ENCODE data around the gene ASPRV1.

ASPRV1 gene

GRCh38 chr2:69937968-69938367, 23.5 kb downstream of the ASPRV1 start:
- no peak for DNase-seq

DNA sequence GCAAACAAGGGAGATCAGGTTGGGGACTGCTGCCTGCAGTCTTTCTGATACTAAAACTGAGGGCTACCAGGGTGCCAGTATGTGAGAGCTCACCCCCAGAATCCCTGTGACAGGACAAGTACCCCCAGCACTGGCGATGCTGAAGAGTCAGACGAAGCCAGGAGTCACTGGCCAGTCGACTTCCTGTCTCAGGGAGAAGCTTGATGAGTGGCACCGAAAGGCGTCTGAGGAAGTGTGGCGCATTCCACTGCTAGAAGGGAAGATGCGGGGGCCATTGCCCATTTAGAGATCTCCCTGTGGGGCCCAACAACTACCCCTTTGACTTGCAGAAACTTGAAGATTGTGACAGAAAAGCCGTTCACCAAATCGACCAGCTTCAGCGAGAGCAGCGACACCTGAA, 24.5 kb downstream of the ASPRV1 start:
- no peak for DNase-seq

- DNase-seq, result no peak
These were observed 26.4 kb downstream of the ASPRV1 start for GRCh38 chr2:69935011-69935410.

- DNase-seq, result no peak
These were observed 26.9 kb downstream of the ASPRV1 start for GRCh38 chr2:69934614-69934908.

DNA sequence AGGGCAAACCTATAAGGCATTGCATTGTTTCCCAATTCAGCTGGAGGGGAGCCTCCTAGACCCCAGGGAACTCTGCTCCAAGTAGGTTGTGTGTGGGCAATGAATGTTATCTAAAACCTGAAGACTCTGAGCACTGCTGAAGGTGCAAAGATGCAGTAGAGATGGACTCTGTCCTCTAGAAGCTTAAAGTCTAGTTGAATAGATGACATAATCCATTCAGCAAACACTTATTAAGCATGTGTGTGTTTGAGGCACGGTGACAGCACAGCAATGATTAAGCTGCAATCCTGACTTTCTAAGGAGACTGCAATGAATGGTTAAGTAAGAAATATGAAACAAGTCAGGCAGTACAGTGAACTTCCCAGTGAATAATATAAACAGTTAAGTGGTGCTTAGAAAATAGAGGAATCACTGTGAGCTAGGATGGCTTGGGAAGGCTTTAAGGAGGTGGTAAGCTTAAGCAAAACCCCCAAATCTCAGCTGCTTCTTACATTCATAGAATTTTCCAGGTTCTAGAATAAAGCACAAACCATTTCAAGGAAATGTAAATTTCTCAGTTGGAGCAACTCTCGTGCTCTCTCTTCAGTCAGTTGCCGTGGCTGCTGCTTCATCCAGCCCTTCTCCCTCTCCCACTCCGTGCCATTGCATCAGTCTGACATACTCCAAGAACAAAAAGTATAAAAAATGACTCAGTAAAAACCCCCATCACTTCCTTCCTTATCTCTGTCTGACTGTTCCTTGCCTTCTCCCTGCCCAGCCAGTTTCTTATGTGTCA, 27.4 kb downstream of the ASPRV1 start:
- no peak for DNase-seq

DNA sequence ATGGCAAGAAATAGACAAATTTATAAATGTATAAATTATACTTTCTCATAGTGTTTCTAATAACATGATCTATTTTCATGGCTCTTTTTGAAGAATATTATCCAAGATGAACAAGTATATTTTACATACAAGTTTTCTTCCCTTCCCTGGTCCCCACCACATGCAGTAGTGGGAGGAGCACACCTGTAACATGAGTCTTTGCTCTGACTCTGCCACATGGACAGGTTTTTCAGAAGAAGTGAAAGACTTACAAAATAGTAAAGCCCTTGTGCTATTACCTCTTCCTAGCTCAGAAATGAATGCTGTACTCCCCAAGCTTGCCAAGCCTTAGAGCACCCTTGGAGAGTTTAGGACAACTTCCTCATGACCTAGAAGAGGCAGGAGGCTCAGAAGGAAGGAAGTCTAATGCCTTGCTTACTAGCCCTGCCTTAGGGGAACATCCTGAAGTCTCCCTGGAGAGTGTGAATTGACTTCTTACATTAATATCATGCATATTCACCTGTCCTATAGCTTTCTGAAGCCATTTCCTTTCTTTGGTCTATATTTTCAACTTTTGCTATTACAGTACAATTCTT, 28.1 kb downstream of the ASPRV1 start:
- no peak for DNase-seq

DNA sequence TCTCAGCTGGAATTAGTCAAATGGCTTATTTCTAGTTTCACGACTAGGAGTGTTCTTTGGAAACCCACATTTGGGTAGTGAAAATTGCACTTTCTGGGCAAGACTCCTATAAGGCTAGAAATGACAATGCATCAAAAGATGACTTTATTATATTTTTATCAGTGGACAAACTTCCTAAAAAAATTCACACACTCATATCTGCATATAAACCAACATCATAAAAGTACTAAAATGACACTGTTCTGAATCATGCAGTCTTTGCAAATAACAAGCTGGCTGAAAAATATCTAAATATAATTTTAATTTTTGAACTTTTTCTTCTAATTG, 28.9 kb downstream of the ASPRV1 start:
- no peak for DNase-seq

- no peak for DNase-seq
These were observed 29.4 kb downstream of the ASPRV1 start for GRCh38 chr2:69931832-69932595.

- no peak for DNase-seq
These were observed 34.4 kb downstream of the ASPRV1 start for GRCh38 chr2:69926849-69927515.

- DNase-seq, result no peak
These were observed 38.3 kb downstream of the ASPRV1 start for GRCh38 chr2:69923116-69923515.

- no peak for DNase-seq
These were observed 43.0 kb downstream of the ASPRV1 start for GRCh38 chr2:69918401-69918800.

DNA sequence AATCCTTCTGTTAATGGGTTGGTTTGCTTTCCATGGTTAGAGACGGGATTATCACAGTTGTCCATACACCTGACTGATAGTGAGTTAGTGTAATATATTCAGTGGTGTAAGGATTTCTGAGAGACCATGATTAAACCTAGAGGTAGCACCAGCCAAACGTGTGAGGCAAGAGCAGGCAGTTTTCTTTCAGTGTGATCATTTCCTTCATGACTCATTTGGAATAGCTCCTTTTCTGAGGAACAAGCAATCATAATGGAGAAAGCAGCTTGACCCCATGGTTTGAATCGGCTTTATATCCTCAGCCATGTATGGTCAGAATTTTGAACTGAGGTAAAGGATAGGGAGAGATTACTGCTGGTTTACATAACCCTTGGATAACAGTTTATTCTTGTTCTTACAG, 43.6 kb downstream of the ASPRV1 start:
- no peak for DNase-seq

DNA sequence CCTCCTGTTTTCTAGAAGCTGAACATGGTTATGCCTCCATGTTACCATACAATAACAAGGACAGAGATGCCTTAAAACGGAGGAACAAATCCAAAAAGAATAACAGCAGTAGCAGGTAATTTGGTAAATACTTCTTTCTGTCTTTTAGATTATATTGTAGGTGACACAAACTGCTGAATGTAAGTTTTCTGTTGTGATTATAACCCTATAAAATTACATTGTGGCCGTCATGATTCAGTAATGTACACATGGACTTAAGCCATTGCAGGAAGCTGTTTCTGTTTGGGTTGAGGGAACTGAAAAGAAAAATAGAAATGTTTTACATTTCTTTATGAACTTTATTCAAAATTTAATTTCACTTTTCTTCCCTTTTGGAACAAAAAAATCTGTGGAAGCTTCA, 45.3 kb downstream of the ASPRV1 start:
- no peak for DNase-seq

- DNase-seq, result peak; percentile 97
These were observed 46.2 kb downstream of the ASPRV1 start, which contains the start of gene MXD1 for GRCh38 chr2:69914950-69915945. Gene MXD1, plus strand, starts transcription at chr2:69915109. Its CDS starts 222 bp downstream, at chr2:69915331.

DNA sequence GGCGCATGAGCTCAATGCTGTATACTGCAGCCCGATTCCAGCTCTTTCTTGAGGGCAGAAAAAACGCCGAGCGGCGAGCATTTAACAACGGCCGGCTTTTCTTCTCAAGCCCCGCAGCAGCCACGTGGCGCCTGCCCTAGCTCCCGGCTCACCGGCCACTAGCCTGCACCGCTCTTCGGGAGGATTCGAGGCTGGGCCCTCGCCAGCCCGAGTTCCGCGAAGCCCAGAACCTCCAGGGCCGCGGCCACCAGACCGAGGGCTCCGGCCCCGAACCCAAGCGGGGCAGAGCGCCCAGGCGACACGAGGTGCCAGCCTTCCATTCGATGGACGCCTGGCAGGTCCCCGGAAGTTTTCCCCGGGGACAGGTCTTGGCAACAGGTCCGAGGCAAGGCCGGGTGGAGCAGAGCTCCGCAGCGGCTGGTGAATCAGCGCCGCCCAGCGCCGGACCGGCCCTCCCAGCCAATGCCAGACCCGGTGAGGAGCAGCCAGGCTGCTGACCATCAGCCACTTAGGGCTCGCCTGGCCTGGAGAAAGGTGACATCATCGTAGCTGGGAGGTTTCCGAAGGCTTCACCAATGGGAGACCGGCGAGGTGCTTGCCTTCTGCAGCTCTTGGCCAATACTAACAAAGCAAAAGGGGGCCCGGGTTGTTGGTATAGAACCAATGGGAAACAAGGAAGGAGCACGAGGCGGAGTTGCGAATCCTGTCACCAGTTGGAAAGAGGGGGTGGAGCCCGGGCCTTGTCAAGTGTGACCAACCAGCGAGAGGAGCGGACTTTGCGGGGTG, 47.1 kb downstream of the ASPRV1 start:
- peak; percentile 98 for DNase-seq

GRCh38 chr2:69911985-69912563, 49.4 kb downstream of the ASPRV1 start:
- peak; percentile 32 for DNase-seq
